22Rv1 (cell line): ENCODE measurements around the gene ABCE1.

ENCODE experiments used
- H3K27ac ChIP-seq: fragments of 450-650 bp; 2 replicates; pipeline ENCODE4 v1.5.1; 2017
- ZFX ChIP-seq: fragments of 450-650 bp; IDR thresholded peaks from 2 replicates; pipeline ENCODE4 v1.6.1; 2017; ENCODE audit warnings: antibody characterized with exemption, borderline replicate concordance
- TF ChIP-seq, protein P1 (sequence below): fragments of 450-650 bp; IDR thresholded peaks from 2 replicates; pipeline ENCODE4 v1.5.1; 2017; ENCODE audit warnings: mild to moderate bottlenecking

The ABCE1 gene

DNA sequence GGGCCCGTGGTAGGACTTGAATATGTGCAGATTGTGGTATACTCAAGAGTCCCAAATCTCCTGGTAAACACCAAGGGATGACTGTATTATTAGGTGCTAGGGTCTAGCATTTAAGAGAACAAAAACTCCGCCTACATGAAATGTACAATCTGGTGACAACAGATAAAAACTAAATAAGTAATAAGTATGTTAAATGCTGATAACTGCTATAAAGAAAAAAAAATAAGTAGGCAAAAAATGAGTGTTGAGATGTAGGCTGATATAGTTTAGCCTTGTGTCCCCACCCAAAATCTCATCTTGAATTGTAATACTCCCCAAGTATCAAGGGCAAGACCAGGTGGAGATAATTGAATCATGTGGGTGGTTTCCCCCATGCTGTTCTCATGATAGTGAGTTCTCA, 58.9 kb downstream of the ABCE1 start:
- H3K27ac ChIP-seq, result no peak overlapping the region
- no peak for TF ChIP-seq ZFX

- TF ChIP-seq ZFX, result no peak
- TF ChIP-seq, protein P1, sequence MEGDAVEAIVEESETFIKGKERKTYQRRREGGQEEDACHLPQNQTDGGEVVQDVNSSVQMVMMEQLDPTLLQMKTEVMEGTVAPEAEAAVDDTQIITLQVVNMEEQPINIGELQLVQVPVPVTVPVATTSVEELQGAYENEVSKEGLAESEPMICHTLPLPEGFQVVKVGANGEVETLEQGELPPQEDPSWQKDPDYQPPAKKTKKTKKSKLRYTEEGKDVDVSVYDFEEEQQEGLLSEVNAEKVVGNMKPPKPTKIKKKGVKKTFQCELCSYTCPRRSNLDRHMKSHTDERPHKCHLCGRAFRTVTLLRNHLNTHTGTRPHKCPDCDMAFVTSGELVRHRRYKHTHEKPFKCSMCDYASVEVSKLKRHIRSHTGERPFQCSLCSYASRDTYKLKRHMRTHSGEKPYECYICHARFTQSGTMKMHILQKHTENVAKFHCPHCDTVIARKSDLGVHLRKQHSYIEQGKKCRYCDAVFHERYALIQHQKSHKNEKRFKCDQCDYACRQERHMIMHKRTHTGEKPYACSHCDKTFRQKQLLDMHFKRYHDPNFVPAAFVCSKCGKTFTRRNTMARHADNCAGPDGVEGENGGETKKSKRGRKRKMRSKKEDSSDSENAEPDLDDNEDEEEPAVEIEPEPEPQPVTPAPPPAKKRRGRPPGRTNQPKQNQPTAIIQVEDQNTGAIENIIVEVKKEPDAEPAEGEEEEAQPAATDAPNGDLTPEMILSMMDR, result no peak
- no peak overlapping the region for H3K27ac ChIP-seq
Observed at GRCh38 chr4:145161549-145161948, 63.4 kb downstream of the ABCE1 start.

- no peak for TF ChIP-seq ZFX
- TF ChIP-seq, protein P1, result no peak
- H3K27ac ChIP-seq, result no peak overlapping the region
Observed at GRCh38 chr4:145167887-145168286, 69.8 kb downstream of the ABCE1 start.

GRCh38 chr4:145168581-145169187, 70.6 kb downstream of the ABCE1 start:
- TF ChIP-seq, protein P1, result no peak
- TF ChIP-seq ZFX, result no peak
- H3K27ac ChIP-seq, result no peak overlapping the region

DNA sequence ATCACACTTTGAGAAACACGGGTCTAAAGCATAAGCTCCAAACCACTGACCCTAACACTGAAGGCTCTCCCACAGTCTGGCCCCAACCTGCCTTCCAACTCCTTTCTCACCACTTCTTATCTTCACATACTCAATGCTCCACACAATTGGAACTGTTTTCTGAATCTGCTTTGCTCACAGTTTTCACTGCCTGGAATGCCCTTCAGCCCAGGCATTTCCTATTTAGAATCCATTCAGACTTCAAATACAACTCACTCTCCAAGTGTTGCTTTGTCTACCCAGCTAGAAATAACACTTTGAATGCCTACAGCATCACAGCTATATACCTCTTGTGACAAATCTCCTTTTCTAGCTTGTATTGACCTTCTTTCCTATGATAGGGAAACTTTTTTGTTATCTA, 72.1 kb downstream of the ABCE1 start:
- no peak overlapping the region for H3K27ac ChIP-seq
- no peak for TF ChIP-seq ZFX
- TF ChIP-seq, protein P1, result no peak

- no peak for TF ChIP-seq ZFX
- TF ChIP-seq, protein P1, result no peak
- no peak overlapping the region for H3K27ac ChIP-seq
Observed at GRCh38 chr4:145171911-145172310, 73.8 kb downstream of the ABCE1 start.

DNA sequence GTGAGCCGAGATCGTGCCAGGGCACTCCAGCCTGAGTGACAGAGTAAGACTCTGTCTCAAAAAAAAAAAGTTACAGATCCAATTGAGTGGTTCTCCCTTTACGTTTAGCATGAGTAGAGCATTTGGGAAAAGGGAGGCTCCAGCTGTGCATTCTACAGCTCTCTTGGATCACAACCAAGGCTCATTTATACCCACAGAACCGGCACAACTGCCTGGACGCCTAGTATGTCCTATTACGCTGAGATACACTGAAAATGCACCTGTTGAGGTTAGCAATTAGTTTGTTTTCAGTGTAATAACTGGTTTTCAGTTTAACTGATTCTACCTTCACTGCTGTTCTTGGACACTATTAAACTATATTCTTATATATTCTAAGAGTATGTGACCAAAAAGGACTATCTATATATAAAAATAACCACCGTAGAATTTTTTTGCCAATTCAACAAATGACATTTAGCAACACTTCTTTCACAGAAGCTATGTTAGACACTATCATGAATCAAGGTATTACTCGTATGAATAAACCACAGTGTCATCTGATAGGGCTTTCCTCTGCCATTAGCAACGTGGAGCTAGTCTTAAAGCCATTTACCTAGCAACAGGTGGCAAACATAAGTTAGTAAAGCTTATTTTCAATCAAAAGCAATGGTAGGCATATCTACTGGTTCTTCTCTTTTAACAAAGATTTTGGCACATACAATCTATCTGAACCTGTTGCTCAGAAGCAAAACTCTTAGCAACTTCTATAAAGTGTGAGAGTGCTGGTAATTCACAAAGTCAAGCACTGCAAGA, 78.7 kb downstream of the ABCE1 start:
- no peak overlapping the region for H3K27ac ChIP-seq
- TF ChIP-seq, protein P1, result no peak
- TF ChIP-seq ZFX, result no peak
